VCaP (cell line): Measurements from ENCODE around the gene LDB2.
A peak's percentile ranks its signal among the peaks of the same experiment; 100 is the strongest.
"Not testable (repeated sequence)": the region's sequence is repeated elsewhere in the genome, so short reads cannot be mapped to it uniquely, and the experiment has no call there.

Source experiments
- H3K27ac ChIP-seq: fragments of 450-650 bp; 2 replicates; pipeline ENCODE4 v1.5.1; 2017
- CTCF ChIP-seq: fragments of 450-650 bp; conservative IDR thresholded peaks from 2 replicates; pipeline ENCODE4 v1.5.1; 2017; ENCODE audit warnings: mild to moderate bottlenecking, moderate library complexity

Gene LDB2

GRCh38 chr4:16532240-16532970 lies 366.0 kb downstream of the LDB2 start:
- TF ChIP-seq CTCF = no peak
- no peak overlapping the region for H3K27ac ChIP-seq

- TF ChIP-seq CTCF = no peak
These were observed 367.5 kb downstream of the LDB2 start for GRCh38 chr4:16530688-16531635.

GRCh38 chr4:16524911-16525554 lies 373.4 kb downstream of the LDB2 start:
- TF ChIP-seq CTCF = no peak
- H3K27ac ChIP-seq = no peak overlapping the region

More at GRCh38 chr4:16530688-16531635, 367.5 kb downstream of the LDB2 start:
- H3K27ac ChIP-seq = no peak overlapping the region

- no peak for TF ChIP-seq CTCF
- no peak overlapping the region for H3K27ac ChIP-seq
These were observed 374.0 kb downstream of the LDB2 start for GRCh38 chr4:16524406-16524805.

GRCh38 chr4:16523526-16523925 lies 374.9 kb downstream of the LDB2 start:
- not testable (repeated sequence) for H3K27ac ChIP-seq

GRCh38 chr4:16521156-16521915 lies 377.1 kb downstream of the LDB2 start:
- H3K27ac ChIP-seq = no peak overlapping the region
- no peak for TF ChIP-seq CTCF

- H3K27ac ChIP-seq = no peak overlapping the region
- TF ChIP-seq CTCF = peak; percentile 68
These were observed 381.5 kb downstream of the LDB2 start for GRCh38 chr4:16516796-16517439.
